HL-60 (cell line): ENCODE results near the gene INTS11.

ENCODE experiments used
- DNase-seq, 2 experiments: peaks; one replicate each; pipeline ENCODE4 v3.0.0-alpha.2; 2010 to 2020; ENCODE audit warnings: low read depth in 1 of 2, low spot score in 1 of 2
- H3K27ac ChIP-seq: fragments of 250-450 bp; sonication (Bioruptor Pico); replicated peaks from 2 replicates; pipeline ENCODE4 v1.5.1; 2020; ENCODE audit warnings: mild to moderate bottlenecking, moderate library complexity
- H3K27me3 ChIP-seq: fragments of 250-450 bp; sonication (Bioruptor Pico); 2 replicates; pipeline ENCODE4 v1.5.1; 2021; ENCODE audit warnings: mild to moderate bottlenecking, moderate library complexity; ENCODE audit not compliant: insufficient read depth, poor library complexity, severe bottlenecking
- H3K4me3 ChIP-seq: replicated peaks from 2 replicates; pipeline ENCODE4 v1.5.1; 2011; ENCODE audit warnings: mild to moderate bottlenecking, control low read depth, low read length; ENCODE audit not compliant: insufficient read depth
- CTCF ChIP-seq: IDR thresholded peaks from one replicate; pipeline ENCODE4 v1.5.1; 2011; ENCODE audit warnings: low read length, control low read depth, inconsistent platforms; ENCODE audit not compliant: insufficient read depth
- GABPA ChIP-seq: IDR thresholded peaks from 2 replicates; pipeline ENCODE4 v1.6.1; 2012; ENCODE audit warnings: low read depth
- POLR2AphosphoS5 ChIP-seq: IDR thresholded peaks from 2 replicates; pipeline ENCODE4 v1.6.1; 2012; ENCODE audit warnings: low read depth
- REST ChIP-seq: IDR thresholded peaks from 2 replicates; pipeline ENCODE4 v1.6.1; 2012; ENCODE audit warnings: low read depth; ENCODE audit not compliant: insufficient replicate concordance
- SPI1 ChIP-seq: IDR thresholded peaks from 2 replicates; pipeline ENCODE4 v1.6.1; 2012; ENCODE audit warnings: low read depth, mild to moderate bottlenecking, borderline replicate concordance

The INTS11 gene

DNA sequence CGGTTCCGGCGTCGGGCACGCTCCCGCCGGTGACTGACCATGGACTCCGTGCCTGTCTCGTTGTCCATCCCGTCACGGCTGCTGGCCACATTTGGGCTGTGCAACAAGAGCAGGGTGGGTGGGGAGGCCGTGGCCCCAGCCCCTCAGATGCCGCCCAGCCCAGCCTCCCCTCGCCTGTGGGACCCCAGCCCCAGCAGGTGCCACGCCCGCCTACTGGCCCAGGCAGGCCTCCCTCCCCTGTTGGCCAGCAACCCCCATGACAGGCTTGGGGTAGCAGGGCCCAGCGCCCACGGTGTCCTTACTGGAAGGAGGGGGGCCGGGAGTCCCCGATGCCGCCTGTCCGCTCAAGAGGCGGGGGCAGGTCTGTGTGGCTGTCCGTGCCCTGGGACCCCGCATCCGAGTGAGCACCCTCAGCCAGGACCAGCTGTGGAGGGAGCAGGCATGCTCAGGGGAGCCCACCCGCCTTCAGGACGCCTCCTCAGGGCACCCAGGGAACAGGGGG is 17.7 kb upstream of the INTS11 start:
- Histone ChIP-seq H3K27me3 (no peaks in the 10 kb centered on the region), H3K4me3 (no peak overlapping the region), H3K27ac (no peak overlapping the region)
- no peak for DNase-seq
- no peak for TF ChIP-seq REST
- TF ChIP-seq SPI1 = no peak
- TF ChIP-seq POLR2AphosphoS5 = no peak

DNA sequence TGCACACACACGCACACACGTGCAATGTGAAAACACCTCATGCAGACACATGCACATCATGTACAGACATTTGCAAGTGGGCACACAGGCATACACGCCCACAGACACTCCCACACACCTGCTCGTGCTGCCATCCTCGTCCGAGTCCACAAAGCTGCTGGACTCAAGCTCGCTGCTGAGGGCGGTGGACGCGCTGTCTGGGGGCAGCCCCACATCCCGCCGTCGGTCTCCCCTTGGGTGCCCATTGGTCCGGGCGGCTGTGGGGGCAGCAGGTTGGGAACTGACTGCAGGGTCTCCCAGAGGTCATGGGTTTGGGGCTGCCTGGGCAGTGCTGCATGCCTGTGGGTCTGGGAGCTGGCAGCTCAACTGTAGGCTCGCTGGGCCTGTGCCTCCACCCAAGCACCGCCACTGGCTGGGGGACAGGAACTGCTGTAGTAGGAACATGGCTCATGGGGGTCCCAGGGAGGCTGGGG is 17.1 kb upstream of the INTS11 start:
- TF ChIP-seq SPI1 (no peak), CTCF (no peak), POLR2AphosphoS5 (no peak), GABPA (no peak), REST (no peak)
- Histone ChIP-seq H3K27me3 (no peaks in the 10 kb centered on the region), H3K27ac (no peak overlapping the region), H3K4me3 (no peak overlapping the region)
- DNase-seq = no peak

- Histone ChIP-seq H3K27me3 (no peaks in the 10 kb centered on the region), H3K27ac (no peak overlapping the region)
- no peak for TF ChIP-seq REST
- no peak for TF ChIP-seq GABPA
- TF ChIP-seq CTCF = no peak
- no peak for TF ChIP-seq SPI1
- no peak; the same call in 1 of the 2 replicates for TF ChIP-seq POLR2AphosphoS5
Measured at GRCh38 chr1:1340791-1341548, 16.5 kb upstream of the INTS11 start.

More at GRCh38 chr1:1340791-1341548, 16.5 kb upstream of the INTS11 start:
- H3K4me3 ChIP-seq = no peak overlapping the region
- no peak for DNase-seq
